MM.1S (cell line): ENCODE data around the gene ALDOA.

ENCODE experiments used
- DNase-seq: peaks from one replicate; pipeline ENCODE4 v3.0.0-alpha.2; 2015
- H2AFZ ChIP-seq: fragments of 300-600 bp; sonication (generic); 2 replicates; pipeline ENCODE4 v1.6.0; 2016; ENCODE audit warnings: antibody characterized with exemption, low read length
- H3F3A ChIP-seq: fragments of 300-600 bp; sonication (generic); 2 replicates; pipeline ENCODE4 v1.6.1; 2016; ENCODE audit warnings: mild to moderate bottlenecking, antibody characterized with exemption, low read length, moderate library complexity, mixed read lengths; ENCODE audit not compliant: insufficient read depth
- H3K27ac ChIP-seq: fragments of 300-600 bp; sonication (generic); 2 replicates; pipeline ENCODE4 v1.5.1; 2016; ENCODE audit warnings: mild to moderate bottlenecking, low read length
- H3K27me3 ChIP-seq: fragments of 300-600 bp; sonication (generic); replicated peaks from 2 replicates; pipeline ENCODE4 v1.6.0; 2016; ENCODE audit warnings: low read length; ENCODE audit not compliant: insufficient read depth
- H3K36me3 ChIP-seq: fragments of 300-600 bp; sonication (generic); replicated peaks from 2 replicates; pipeline ENCODE4 v1.6.1; 2016; ENCODE audit warnings: mild to moderate bottlenecking, low read length, mixed read lengths; ENCODE audit not compliant: insufficient read depth
- H3K4me1 ChIP-seq: fragments of 300-600 bp; sonication (generic); 2 replicates; pipeline ENCODE4 v1.6.1; 2016; ENCODE audit warnings: low read length, mixed read lengths
- H3K4me2 ChIP-seq: fragments of 300-600 bp; sonication (generic); 2 replicates; pipeline ENCODE4 v1.6.0; 2016; ENCODE audit warnings: low read depth, low read length
- H3K4me3 ChIP-seq: fragments of 300-600 bp; sonication (generic); 2 replicates; pipeline ENCODE4 v1.5.1; 2016; ENCODE audit warnings: low read length, mixed read lengths
- H3K79me2 ChIP-seq: fragments of 300-600 bp; sonication (generic); 2 replicates; pipeline ENCODE4 v1.6.1; 2016; ENCODE audit warnings: mixed run types, low read length, mixed read lengths
- H3K9ac ChIP-seq: fragments of 300-600 bp; sonication (generic); 2 replicates; pipeline ENCODE4 v1.6.1; 2016; ENCODE audit warnings: low read length, mixed read lengths
- H3K9me2 ChIP-seq: fragments of 300-600 bp; sonication (generic); replicated peaks from 2 replicates; pipeline ENCODE4 v1.6.1; 2016; ENCODE audit warnings: mild to moderate bottlenecking, low read length, mixed read lengths; ENCODE audit not compliant: insufficient read depth
- H3K9me3 ChIP-seq: fragments of 300-600 bp; sonication (generic); replicated peaks from 2 replicates; pipeline ENCODE4 v1.6.1; 2016; ENCODE audit warnings: mild to moderate bottlenecking, low read length, mixed read lengths; ENCODE audit not compliant: insufficient read depth
- H4K20me1 ChIP-seq: fragments of 300-600 bp; sonication (generic); 2 replicates; pipeline ENCODE4 v1.6.1; 2016; ENCODE audit warnings: mild to moderate bottlenecking, low read length, moderate library complexity, mixed read lengths; ENCODE audit not compliant: insufficient read depth
- CTCF ChIP-seq: fragments of 300-600 bp; sonication (generic); IDR thresholded peaks from 2 replicates; pipeline ENCODE4 v1.5.1; 2016; ENCODE audit warnings: antibody characterized with exemption, low read length, mixed read lengths
- EZH2 ChIP-seq: fragments of 300-600 bp; sonication (generic); optimal IDR thresholded peaks from 2 replicates; pipeline ENCODE3; 2017; ENCODE audit warnings: low read depth, mild to moderate bottlenecking, antibody characterized with exemption, low read length, mixed read lengths
- EZH2phosphoT487 ChIP-seq: fragments of 300-600 bp; sonication (generic); IDR thresholded peaks from 2 replicates; pipeline ENCODE4 v1.6.1; 2018; ENCODE audit warnings: antibody characterized with exemption, low read length

Gene ALDOA

GRCh38 chr16:30030841-30031413, 34.6 kb upstream of the ALDOA start, which contains the start of gene TLCD3B:
Gene TLCD3B (minus strand): TSS chr16:30031271. CDS start chr16:30030527, 744 bp downstream.
- H3K79me2 ChIP-seq: no peaks in the 10 kb centered on the region
- no peak within 1 kb of the TSS for H3K9ac ChIP-seq
- H3K4me1 ChIP-seq: no peaks in the 10 kb centered on the region
- no peak within 1 kb of the TSS for H3K27ac ChIP-seq
- H3K4me3 ChIP-seq: no peak within 1 kb of the TSS
- H3K27me3 ChIP-seq: peaks cover 67% of the 10 kb centered on the region
- no peak within 1 kb of the TSS for H2AFZ ChIP-seq
- H4K20me1 ChIP-seq: no peaks in the 10 kb centered on the region
- DNase-seq: no peak
- H3K4me2 ChIP-seq: no peak within 1 kb of the TSS
- TF ChIP-seq EZH2phosphoT487 (no peak), EZH2 (no peak), CTCF (no peak)
- H3F3A ChIP-seq: no peaks in the 10 kb centered on the region
- H3K36me3 ChIP-seq: no peaks in the 10 kb centered on the region
- no peaks in the 10 kb centered on the region for H3K9me3 ChIP-seq
- H3K9me2 ChIP-seq: no peaks in the 10 kb centered on the region

GRCh38 chr16:30031477-30031918, 34.1 kb upstream of the ALDOA start:
- Histone ChIP-seq H3K4me1 (no peaks in the 10 kb centered on the region), H2AFZ (no peak overlapping the region), H3K9me3 (no peaks in the 10 kb centered on the region), H3K79me2 (no peaks in the 10 kb centered on the region), H3K4me3 (no peak overlapping the region), H3K27me3 (peaks cover 62% of the 10 kb centered on the region), H4K20me1 (no peaks in the 10 kb centered on the region), H3F3A (no peaks in the 10 kb centered on the region), H3K27ac (no peak overlapping the region), H3K36me3 (no peaks in the 10 kb centered on the region), H3K9ac (no peak overlapping the region), H3K9me2 (no peaks in the 10 kb centered on the region), H3K4me2 (no peak overlapping the region)
- DNase-seq: no peak
- TF ChIP-seq EZH2phosphoT487: no peak
- no peak for TF ChIP-seq EZH2
- TF ChIP-seq CTCF: no peak

- peaks cover 54% of the 10 kb centered on the region for H3K27me3 ChIP-seq
- no peaks in the 10 kb centered on the region for H3F3A ChIP-seq
- H3K9me3 ChIP-seq: no peaks in the 10 kb centered on the region
- no peak overlapping the region for H3K4me3 ChIP-seq
- no peaks in the 10 kb centered on the region for H3K79me2 ChIP-seq
- no peaks in the 10 kb centered on the region for H3K36me3 ChIP-seq
- TF ChIP-seq EZH2phosphoT487: no peak
- peak; percentile 87 for TF ChIP-seq CTCF
- H3K4me1 ChIP-seq: no peaks in the 10 kb centered on the region
- H3K9me2 ChIP-seq: no peaks in the 10 kb centered on the region
- no peak overlapping the region for H2AFZ ChIP-seq
- H3K9ac ChIP-seq: no peak overlapping the region
- no peak overlapping the region for H3K4me2 ChIP-seq
- DNase-seq: peak; percentile 69
- H3K27ac ChIP-seq: no peak overlapping the region
- no peaks in the 10 kb centered on the region for H4K20me1 ChIP-seq
Measured at GRCh38 chr16:30032083-30032819, 33.3 kb upstream of the ALDOA start.
